Stimulated activated CD4-positive, alpha-beta T cell treated with anti-CD3 and anti-CD28 coated beads, Interleukin-4, amount 100 ng/mL, for 24 hours (primary cell): ENCODE measurements around the gene NCAPH2.
"Not testable (repeated sequence)": the region's sequence is repeated elsewhere in the genome, so short reads cannot be mapped to it uniquely, and the experiment has no call there.

Experiments
- DNase-seq: peaks from one replicate; pipeline ENCODE4 v3.0.0-alpha.2; 2020

The NCAPH2 gene

DNA sequence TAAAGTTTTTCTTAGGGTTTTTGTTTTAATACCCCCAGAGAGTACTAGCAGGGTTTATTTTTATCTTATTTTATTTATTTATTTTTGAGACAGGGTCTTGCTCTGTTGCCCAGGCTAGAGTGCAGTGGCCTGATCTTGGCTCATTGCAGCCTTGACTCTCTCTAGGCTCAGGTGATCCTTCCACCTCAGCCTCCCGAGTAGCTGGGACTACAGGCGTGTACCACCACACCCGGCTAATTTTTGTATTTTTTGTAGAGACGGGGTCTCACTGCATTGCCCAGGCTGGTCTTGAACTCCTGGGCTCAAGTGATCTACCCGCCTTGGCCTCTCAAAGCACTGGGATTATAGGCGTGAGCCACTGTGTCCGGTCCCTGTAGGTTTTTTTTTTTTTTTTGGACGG, 12.2 kb downstream of the NCAPH2 start:
- not testable (repeated sequence) for DNase-seq

DNA sequence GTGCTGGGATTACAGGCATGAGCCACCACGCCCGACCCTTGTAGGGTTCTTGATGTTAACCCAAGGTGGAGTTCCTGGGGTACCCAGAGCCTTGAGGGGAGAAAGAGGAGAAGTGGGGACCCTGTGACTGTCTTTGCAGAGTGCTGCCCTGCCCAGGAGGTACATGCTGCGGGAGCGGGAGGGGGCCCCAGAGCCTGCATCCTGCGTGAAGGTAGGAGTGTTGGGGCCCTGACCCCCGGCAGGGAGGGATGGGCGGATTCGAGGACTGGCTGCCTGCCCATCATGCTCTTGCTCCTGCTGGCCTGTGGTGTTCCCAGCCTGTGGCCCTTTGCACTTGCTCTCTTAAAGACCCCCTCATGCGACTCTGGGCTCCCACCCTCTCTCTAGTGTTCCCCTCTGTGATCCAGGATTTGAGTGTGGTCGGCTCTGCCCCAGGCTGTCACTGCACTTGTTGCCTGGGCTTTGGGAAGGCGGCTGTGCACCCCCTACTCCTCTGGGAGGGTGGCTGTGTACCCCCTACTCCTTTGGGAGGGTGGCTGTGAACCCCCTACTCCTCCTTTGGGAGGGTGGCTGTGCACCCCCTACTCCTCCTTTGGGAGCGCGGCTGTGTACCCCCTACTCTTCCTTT, 12.9 kb downstream of the NCAPH2 start:
- DNase-seq: no peak

DNA sequence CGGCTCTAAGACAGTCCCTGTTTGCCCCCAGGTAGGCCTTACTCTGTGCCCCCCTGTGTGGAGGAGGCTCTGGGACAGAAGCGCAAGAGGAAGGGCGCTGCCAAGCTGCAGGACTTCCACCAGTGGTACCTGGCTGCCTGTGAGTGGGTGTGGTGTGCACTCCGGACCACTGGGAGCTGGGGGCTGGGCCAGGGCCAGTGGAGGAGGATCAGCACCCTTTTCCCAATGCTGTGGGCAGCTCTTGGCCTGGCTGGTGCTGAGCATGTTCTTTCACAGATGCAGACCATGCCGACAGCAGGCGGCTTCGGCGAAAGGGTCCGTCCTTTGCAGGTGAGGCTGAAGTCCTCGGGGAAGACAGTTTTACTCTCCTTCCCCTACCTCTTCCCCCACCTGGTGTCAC, 13.7 kb downstream of the NCAPH2 start:
- no peak for DNase-seq

DNA sequence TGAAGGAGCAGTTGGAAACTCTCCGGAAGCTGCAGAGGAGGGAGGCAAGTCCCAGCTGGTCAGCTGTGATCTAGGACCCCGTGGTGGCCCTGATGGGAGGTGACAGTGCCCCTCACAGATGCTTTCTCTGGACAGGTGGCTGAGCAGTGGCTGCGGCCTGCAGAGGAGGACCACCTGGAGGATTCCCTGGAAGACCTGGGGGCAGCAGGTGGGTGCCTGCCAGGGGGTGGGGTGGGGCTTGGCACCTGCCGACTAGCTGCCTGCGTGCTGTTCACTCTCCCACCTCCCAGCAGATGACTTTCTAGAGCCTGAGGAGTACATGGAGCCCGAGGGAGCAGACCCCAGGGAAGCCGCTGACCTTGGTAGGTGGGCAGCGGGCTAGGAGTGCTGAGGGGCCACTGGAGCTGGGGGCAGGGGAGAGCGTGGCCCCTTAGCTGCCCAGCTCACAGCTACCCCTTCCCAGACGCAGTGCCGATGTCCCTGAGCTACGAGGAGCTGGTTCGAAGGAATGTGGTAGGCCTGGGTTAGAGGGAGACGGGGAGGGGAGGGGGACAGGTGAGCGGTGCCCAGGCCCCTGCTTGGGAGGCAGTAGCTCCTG, 14.3 kb downstream of the NCAPH2 start:
- DNase-seq: no peak

DNA sequence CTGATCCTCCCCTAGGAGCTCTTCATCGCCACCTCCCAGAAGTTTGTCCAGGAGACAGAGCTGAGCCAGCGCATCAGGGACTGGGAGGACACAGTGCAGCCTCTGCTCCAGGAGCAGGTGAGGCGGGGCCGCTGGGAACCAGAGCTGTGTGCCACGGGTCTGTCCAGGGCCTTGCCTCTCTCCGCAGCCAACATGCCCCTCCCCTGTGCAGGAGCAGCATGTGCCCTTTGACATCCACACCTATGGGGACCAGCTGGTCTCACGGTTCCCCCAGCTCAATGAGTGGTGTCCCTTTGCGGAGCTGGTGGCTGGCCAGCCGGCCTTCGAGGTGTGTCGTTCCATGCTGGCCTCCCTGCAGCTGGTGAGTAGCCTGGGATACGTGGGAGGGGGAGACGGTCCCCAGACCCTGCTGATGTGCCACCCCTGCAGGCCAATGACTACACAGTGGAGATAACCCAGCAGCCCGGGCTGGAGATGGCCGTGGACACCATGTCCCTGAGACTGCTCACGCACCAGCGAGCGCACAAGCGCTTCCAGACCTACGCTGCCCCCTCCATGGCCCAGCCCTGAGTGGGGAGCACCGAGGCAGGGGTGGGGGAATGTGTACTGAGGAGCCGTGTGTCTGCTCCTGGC, 14.9 kb downstream of the NCAPH2 start:
- DNase-seq: no peak

DNA sequence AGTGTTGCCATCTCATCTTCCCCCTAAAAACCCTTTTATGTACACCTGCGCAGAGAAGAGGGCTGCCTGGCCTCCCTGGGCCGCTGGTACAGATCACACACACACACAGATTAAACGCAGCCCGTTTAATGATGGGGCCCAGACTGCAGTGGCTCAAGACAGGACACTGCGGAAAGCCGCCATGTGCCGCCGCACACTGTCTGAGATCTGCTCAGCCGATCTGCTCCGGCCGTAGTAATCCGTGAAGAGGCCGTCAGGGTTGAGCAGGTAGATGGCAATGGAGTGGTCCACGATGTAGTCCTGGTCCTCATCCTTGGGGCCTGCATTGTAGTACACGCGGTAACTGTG, 15.4 kb downstream of the NCAPH2 start:
- DNase-seq: no peak

DNA sequence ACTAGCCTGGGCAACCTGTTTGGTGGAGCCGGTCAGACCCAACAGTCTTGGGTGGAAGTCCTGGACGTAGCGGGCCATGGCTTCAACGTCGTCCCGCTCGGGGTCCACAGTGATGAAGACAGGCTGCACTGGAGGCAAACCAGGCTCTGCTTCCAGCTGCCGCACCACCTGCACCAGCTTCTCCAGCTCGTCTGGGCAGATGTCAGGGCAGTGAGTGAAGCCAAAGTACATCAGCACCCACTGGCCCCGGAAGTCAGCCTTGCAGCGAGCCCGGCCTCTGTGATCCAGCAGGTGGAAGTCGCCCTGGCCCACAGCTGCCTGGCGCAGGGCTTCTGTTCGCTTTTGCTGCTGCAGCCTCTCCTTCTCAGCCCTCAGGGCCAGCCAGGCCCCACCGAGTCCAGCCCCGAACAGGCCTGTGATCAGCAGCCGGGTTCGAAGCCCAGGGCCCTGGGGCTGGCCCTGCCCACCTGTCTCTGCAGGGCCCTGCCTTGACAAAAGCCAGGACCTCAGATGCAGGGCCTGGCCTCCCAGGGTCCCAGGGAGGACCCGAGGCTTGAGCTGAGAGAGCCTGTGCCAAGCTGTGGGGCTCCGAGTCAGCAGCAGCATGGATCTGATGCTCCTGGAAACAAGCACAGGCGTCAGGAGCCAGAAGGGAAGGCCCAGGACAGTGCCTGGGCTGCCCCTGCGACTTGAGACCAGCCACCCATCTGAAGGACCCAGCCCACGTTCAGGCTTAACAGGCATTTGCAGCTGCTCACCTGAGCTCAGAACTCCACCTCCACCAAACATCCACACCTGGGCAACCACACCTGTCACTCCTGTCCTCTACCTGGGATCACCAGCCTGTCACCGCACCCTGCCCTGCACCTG, 16.0 kb downstream of the NCAPH2 start:
- DNase-seq: no peak

DNA sequence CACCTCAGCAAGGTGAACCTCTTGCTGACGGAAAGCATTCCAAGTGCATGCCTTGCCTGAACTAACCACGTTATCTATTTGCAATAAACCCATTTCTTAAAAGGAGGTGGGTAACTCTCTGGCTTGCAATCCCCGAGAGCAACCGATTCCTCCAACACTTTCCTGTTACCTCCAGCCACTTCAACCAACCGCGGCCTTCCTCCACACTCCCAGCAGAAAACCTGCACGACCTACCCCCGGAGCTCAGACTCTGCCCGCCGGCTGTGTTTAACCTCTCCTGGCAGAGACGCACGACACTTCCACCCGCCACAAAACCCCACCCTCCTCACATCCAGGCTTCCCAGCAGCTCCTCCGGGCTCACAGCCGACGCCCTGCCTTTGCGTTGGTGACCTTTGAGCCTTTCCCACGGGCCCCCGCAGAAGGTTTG, 16.7 kb downstream of the NCAPH2 start:
- DNase-seq: no peak

DNA sequence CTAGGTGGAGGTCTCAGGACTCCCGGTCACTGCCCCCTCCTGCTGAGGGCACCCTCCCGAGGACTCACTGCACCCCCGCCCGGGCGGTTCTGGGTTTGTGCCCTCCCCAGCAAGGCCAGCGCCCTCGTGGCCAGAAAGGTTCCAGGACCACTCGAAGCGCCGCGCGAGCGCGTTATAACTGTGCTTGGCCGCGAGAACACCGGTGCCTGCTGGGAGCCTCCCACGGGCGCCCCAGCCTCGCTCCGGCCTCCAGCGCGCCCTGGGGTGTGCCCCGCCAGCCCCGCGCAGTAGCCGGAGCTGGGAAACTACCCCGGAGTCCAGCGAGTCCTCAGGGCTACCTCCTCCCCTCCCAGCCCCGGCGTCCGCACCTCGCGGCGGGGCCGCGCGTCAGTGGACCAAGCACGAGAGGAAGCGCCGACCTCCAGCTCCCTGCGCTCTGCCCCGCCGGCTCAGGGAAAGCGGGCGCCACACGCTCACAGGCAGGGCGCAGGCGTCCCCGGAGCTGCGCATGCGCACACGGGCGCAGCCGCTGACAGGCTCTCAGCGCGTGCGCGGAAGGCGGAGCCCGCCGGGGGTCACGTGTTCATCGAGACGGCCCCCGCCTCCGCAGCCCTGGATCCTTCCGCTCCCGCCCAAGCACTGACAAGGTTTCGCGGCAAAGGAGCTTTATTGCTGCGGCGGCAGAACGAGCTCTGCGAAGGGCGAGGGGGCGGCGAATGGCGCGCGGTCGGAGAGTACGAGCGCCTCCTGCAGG, 17.3 kb downstream of the NCAPH2 start, which contains the start of gene SCO2:
Gene SCO2 (minus strand): TSS at position 495 of the 754 bp plus-strand sequence. CDS start 1,187 bp downstream, outside the sequence.
- peak; percentile 98 for DNase-seq

DNA sequence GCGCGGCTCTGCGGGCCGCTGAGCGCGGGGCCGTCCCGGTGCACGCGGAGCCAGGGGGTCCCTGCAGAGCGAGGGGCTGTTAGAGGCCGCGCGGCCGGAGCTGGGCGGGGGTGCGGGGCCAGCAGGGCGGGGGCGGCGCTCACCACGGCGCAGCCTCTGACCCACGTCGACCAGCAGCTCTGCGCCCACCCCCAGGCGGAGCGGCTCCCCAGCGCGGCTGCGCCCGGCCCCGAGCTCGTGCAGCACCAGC, 17.8 kb downstream of the NCAPH2 start:
- DNase-seq: no peak

DNA sequence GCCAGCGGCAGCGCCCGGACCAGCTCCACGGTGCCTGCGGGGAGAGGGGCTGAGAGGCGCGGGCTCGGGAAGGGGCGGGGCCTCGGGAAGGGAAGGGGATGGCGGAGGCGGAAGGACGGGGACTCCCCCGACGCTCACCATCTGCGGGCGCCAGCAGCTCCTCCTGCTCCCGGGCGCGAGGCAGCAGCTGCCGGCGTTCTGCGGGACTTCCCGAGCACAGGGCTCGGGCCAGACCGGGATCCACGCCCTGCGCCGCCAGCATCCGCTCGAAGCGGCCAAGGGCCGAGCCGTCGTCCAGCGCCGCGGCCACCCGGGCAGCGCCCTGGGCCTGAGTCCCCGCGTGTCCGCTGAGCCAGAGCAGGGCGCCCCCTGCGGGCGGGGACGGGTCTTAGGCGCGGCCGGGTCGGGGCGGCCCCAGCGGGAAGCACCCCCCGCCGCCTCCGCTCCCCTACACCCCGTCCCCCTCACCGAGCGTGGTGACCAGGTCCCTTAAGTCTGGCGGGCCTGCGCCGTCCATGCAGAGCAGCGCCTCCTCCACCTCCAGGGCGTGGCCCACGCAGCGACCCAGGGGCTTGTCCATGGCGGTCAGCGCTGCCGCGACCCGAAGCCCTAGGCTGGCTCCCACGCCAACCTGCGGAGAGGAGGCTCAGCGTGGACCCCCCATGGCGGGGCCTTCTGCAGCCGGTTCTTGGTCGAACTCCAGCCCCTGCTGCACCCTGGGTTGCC, 18.2 kb downstream of the NCAPH2 start:
- peak; percentile 86 for DNase-seq

DNA sequence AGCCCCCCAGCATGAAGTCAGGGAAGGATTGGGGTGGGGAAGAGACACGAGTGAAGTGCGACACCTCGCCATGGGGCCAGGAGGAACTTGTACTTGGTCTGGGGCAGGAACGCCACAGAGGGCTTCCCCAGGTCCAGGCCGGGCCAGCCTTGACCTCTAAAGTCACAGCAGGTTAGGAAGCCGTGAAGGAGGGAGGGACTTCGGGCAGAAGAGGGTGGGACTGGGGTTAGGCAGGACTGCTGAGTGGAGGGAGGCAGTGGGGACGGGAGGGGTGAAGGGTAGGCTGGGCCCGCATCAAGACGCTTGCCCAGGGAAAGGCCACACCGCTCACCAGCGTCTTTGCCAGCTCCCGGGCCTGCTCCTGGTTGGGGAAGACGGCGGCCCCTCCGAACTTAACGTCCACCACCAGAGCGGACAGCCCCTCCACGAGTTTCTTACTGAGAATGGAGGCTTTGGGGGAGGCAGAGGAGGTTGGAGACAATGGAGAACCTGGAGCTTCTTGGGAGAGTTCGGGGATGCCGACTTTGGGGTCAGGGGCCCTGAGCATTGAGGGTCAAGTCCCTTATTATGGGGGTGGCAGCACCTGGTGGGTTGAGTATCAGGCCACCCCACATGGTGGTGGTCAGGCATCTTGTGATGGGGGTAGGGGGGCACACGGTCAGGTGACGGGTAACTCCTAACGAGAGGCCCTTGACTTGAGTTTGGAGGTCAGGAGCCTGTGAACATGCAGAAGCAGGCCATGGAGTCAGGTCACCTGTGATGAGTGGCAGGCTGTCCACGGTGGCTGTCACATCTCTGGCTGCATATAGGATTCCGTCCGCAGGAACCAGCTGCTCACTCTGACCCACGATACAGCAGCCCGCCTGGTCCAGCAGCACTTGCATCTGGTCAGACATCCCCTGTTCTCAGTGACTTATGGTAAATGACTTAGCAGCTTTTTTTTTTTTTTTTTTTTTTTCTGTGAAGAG, 19.1 kb downstream of the NCAPH2 start:
- peak; percentile 50 for DNase-seq

DNA sequence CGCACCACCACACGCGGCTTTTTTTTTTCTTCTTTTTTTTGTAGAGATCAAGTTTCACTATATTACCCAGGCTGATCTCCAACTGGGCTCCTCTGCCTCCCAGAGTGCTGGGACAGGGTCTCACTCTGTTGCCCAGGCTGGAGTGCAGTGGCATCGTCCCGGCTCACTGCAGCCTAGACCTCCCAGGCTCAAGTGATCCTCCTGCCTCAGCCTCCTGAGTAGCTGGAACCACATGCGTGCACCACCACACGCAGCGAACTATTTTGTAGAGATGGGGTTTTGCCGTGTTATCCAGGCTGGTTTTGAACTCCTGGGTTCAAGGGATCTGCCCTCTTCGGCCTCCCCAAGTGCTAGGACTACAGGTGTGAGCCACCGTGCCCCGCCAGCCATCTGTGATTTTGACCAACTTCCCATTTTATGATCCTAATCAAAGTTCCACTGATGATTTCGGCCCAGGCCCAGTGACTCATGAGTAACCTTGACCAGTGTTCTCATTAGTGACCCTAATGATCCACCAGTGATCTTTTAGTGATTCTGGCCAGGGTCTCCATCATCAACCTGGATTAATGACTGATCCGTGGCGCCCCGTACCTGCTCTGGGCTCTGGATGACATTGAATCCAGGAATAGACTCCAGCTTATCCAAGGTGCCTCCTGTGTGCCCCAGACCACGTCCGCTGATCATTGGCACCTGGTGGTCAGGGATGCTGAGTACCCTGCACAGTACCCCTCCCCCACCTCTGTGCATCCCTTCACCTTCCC, 20.1 kb downstream of the NCAPH2 start:
- no peak for DNase-seq

DNA sequence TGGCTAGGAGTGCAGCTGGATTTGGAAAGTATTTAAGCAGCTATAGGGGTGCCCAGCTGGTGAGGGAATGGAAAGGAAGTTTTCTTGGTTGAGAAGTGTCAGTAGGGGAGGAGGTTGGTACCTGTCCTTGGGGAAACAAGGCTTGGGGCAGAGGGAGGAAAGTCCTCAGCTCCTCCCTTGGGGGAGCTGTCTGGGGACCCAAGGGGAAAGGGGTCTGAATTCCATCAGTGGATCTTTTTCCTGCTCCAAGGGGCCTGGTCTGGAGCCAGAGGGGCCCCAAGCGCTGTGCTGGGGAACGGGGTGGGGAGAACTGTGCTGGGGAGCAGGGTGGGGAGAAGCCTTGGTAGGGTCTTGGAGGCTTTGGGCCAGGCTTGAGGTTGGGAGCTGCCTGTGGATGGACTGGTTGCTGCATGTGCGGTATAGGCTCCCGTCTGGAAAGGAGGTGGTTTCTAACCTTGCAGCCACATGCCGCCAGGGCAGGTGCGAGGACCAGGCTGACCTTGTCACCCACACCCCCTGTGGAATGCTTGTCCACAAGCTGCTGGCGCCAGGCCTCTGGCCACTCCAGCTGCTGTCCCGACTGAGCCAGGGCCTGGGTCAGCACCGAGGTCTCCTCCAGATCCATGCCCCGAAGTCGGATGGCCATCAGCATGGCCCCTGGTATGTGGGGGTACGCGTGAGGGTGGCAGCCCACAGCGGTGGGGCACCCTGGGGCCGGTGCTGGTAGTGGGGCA, 20.8 kb downstream of the NCAPH2 start:
- no peak for DNase-seq

DNA sequence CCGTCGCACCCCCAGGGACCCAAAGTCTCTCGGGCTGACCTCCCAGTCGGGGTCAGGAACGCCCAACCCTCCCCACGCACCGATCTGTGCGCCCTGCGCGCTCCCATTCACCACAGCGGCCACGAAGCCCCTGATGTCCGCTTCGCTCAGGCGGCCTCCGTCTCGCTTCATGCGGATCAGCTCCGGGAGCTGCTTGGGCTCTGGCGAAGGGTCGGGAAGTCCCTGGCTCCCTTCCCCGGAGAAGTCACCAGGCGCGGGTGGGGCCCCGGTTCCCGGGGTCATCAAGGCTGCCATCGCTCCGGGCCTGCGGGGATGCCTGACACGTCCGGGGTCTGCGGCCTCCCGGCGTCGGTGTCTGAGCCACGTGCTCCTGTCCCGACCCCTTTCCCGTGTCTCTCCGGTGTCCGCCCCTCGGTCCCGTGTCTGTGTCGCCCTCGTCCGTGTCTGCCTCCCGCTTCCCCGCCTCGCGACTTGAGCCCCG, 21.4 kb downstream of the NCAPH2 start:
- DNase-seq: no peak

DNA sequence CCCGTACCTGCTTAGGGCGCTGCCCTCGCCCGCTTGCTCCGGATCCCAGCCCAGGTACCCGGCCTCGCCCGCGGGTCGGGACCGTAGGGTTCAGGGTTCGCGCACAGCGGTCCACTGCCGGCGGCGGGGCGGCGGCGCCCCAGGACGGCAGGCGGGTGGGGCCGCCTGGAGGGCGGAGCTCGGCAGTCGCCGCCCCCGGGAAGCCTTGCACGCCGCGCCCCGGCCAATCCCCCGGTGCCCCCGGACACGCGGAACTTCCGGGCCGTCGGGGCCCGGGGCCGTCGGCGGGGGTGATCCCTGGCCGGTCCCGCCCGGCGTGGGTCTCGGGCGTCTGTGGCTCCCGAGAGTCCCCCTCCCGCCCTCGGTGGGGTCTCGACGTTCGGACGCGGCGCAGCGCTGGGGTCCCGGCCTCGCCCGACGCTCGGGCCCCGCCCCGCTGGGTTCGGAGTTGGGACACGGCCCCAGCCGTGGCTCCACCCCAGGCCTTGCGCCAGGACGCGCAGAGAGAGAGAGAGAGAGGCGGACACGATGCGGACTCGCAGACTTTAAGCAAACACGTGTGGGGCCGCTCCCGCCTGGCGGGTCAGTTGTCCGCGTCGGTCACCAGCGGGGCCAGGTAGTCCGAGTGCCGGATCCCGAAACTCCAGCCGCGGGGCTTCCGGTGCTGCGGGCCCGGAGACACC, 22.0 kb downstream of the NCAPH2 start, which contains the start of gene TYMP:
Gene TYMP (minus strand): TSS at position 116 of the 683 bp plus-strand sequence. CDS start 303 bp downstream, outside the sequence.
- DNase-seq: peak; percentile 71

DNA sequence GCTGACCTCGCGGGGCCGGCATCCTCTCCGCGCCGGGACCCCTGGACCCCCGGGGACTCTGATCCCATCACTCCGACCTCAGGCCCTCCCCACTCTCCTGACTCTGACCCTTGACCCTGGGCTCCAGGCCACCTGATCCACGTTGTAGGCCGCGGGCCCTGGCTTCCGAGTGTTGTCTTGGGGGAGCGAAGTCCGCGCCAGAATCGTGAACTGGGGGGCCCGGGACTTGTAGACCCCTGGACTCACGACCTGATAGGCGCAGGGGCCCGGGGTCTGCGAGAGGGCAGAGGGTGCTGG, 22.5 kb downstream of the NCAPH2 start:
- no peak for DNase-seq

DNA sequence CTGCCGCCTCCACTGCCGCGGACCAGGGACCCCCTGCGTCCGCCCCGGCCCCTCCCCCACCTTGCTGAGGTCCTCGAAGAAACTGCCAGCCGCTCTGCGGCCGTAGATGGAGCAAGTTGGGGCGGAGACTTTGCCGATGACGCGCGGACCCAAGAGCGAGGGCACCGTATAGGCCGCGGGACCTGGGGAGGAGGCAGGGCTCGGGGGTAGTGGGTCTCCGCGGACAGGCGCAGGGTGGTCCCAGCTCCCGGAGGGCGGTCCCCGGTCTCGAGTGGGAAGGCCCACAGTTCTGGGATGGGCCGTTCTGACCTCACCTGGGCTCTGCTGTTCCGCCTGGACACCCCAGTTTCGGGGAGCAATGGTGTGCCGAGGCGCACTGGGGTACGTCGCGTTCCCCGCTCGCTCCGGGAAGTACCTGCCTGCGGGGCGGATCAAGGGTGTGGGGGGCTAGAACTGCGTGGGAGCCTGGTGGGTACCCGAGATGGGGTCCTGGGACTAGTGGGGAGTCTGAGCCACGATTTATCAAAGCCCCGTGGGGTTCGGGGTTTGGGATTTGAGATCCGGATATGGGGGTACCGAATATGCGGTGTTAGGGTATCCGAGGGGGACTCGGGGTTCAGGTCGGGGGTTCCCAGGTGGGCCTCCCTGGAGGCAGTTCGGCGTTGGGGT, 23.0 kb downstream of the NCAPH2 start:
- peak; percentile 86 for DNase-seq
